HK-2 (cell line): ENCODE results near the gene TSPAN13.
"Not testable (repeated sequence)": the region's sequence is repeated elsewhere in the genome, so short reads cannot be mapped to it uniquely, and the experiment has no call there.

Experiments used
- DNase-seq: peaks from one replicate; pipeline ENCODE4 v3.0.0-alpha.2; 2018; ENCODE audit not compliant: unreplicated experiment

Gene TSPAN13

GRCh38 chr7:16740996-16741395 is 12.6 kb upstream of the TSPAN13 start:
- no peak for DNase-seq

GRCh38 chr7:16741676-16742075 is 11.9 kb upstream of the TSPAN13 start:
- DNase-seq: no peak

- no peak for DNase-seq
Observed at GRCh38 chr7:16742547-16742946, 11.0 kb upstream of the TSPAN13 start.

- no peak for DNase-seq
Observed at GRCh38 chr7:16743236-16743635, 10.3 kb upstream of the TSPAN13 start.

GRCh38 chr7:16744518-16745250 is 8.9 kb upstream of the TSPAN13 start:
- DNase-seq: no peak

- DNase-seq: no peak
Observed at GRCh38 chr7:16745645-16746044, 7.9 kb upstream of the TSPAN13 start.

GRCh38 chr7:16747102-16747501 is 6.5 kb upstream of the TSPAN13 start:
- no peak for DNase-seq

GRCh38 chr7:16753932-16754855 is 639 bp downstream of the TSPAN13 start:
- peak; percentile 44 for DNase-seq

- DNase-seq: peak; percentile 10
Observed at GRCh38 chr7:16754856-16755317, 1.3 kb downstream of the TSPAN13 start.

GRCh38 chr7:16755397-16755796 is 1.8 kb downstream of the TSPAN13 start:
- no peak for DNase-seq

GRCh38 chr7:16758036-16758435 is 4.5 kb downstream of the TSPAN13 start:
- no peak for DNase-seq

GRCh38 chr7:16758631-16759611 is 5.4 kb downstream of the TSPAN13 start:
- no peak for DNase-seq

- no peak for DNase-seq
Observed at GRCh38 chr7:16759840-16760239, 6.3 kb downstream of the TSPAN13 start.

GRCh38 chr7:16762177-16762576 is 8.6 kb downstream of the TSPAN13 start:
- no peak for DNase-seq

GRCh38 chr7:16764942-16765341 is 11.4 kb downstream of the TSPAN13 start:
- no peak for DNase-seq

GRCh38 chr7:16765436-16765859 is 11.9 kb downstream of the TSPAN13 start:
- no peak for DNase-seq

GRCh38 chr7:16769994-16770393 is 16.4 kb downstream of the TSPAN13 start:
- not testable (repeated sequence) for DNase-seq

- DNase-seq: no peak
Observed at GRCh38 chr7:16770657-16771329, 17.2 kb downstream of the TSPAN13 start.

GRCh38 chr7:16773326-16773725 is 19.8 kb downstream of the TSPAN13 start:
- DNase-seq: no peak

GRCh38 chr7:16773884-16774283 is 20.3 kb downstream of the TSPAN13 start:
- DNase-seq: no peak

GRCh38 chr7:16774294-16774693 is 20.7 kb downstream of the TSPAN13 start:
- no peak for DNase-seq
